SK-N-SH (cell line): ENCODE measurements around the gene HCAR2. TPM values are rescaled to one million over a fixed set of nuclear protein-coding genes. Genes with fewer than 3 reads are reported as not detected.
"Not testable (repeated sequence)": the region's sequence is repeated elsewhere in the genome, so short reads cannot be mapped to it uniquely, and the experiment has no call there.

Source experiments
- CTCF ChIA-PET: fragments of 300-600, 350-600 bp; formaldehyde crosslinking; extraction: SDS; loops from one replicate; lab custom pipeline; 2021; lab: Yijun Ruan, JAX
- POLR2A ChIA-PET: fragments of 350-600 bp; sonication (Branson Sonifier 250); formaldehyde crosslinking; extraction: SDS; loops from one replicate; lab custom pipeline; 2020; ENCODE audit warnings: antibody characterized with exemption, inconsistent platforms; lab: Yijun Ruan, JAX
- DNase-seq: peaks from one replicate; pipeline ENCODE4 v3.0.0; 2012
- H2AFZ ChIP-seq: fragments of 200-600 bp; sonication (generic); 2 replicates; pipeline ENCODE4 v1.8.1; 2016; ENCODE audit warnings: antibody characterized with exemption, mild to moderate bottlenecking, low read depth
- H3F3A ChIP-seq: fragments of 200-600 bp; sonication (generic); replicated peaks from 2 replicates; pipeline ENCODE3; 2016; ENCODE audit warnings: antibody characterized with exemption, mild to moderate bottlenecking; ENCODE audit not compliant: insufficient read depth
- H3K27ac ChIP-seq, 2 experiments: fragments of 200-500 bp in 1 of 2; fragments of 200-600 bp in 1 of 2; sonication (Bioruptor generic) in 1 of 2; sonication (generic), shearing (Covaris generic) in 1 of 2; 2 replicates each; pipeline versions ENCODE4 v1.5.1 to v1.6.1; 2014 to 2016; ENCODE audit warnings: low read depth in 2 of 2, inconsistent platforms in 1 of 2, low read length in 1 of 2, mild to moderate bottlenecking in 1 of 2, mixed read lengths in 1 of 2
- H3K27me3 ChIP-seq: fragments of 200-600 bp; sonication (generic), shearing (Covaris generic); 2 replicates; pipeline ENCODE4 v1.6.1; 2016; ENCODE audit warnings: mixed run types; ENCODE audit not compliant: insufficient read depth
- H3K36me3 ChIP-seq, 2 experiments: fragments of 200-500 bp in 1 of 2; fragments of 200-600 bp in 1 of 2; sonication (Bioruptor generic) in 1 of 2; sonication (generic) in 1 of 2; replicated peaks in 1 of 2; 2 replicates each; pipeline versions ENCODE3 to v1.5.1; 2014 to 2016; ENCODE audit warnings: low read length in 1 of 2, mild to moderate bottlenecking in 1 of 2; ENCODE audit not compliant: insufficient read depth in 2 of 2, control insufficient read depth in 1 of 2
- H3K4me1 ChIP-seq, 2 experiments: fragments of 200-500 bp in 1 of 2; fragments of 200-600 bp in 1 of 2; sonication (Bioruptor generic) in 1 of 2; sonication (generic), shearing (Covaris generic) in 1 of 2; 2 replicates each; pipeline versions ENCODE4 v1.5.1 to v1.6.1; 2014 to 2016; ENCODE audit warnings: low read depth in 1 of 2, low read length in 1 of 2, mixed run types in 1 of 2; ENCODE audit not compliant: insufficient read depth in 2 of 2, control insufficient read depth in 1 of 2
- H3K4me2 ChIP-seq: fragments of 200-600 bp; sonication (generic), shearing (Covaris generic); 2 replicates; pipeline ENCODE4 v1.6.1; 2017; ENCODE audit warnings: mixed run types
- H3K4me3 ChIP-seq, 2 experiments: fragments of 200-500 bp in 1 of 2; fragments of 200-600 bp in 1 of 2; sonication (Bioruptor generic) in 1 of 2; sonication (generic), shearing (Covaris generic) in 1 of 2; 2 replicates each; pipeline versions ENCODE4 v1.5.1 to v1.8.1; 2014 to 2016; ENCODE audit warnings: low read depth in 2 of 2, inconsistent platforms in 1 of 2, low read length in 1 of 2, mild to moderate bottlenecking in 1 of 2, mixed read lengths in 1 of 2, moderate library complexity in 1 of 2
- H3K79me2 ChIP-seq: fragments of 200-600 bp; sonication (generic); 2 replicates; pipeline ENCODE4 v1.8.1; 2017; ENCODE audit warnings: mild to moderate bottlenecking; ENCODE audit not compliant: insufficient read depth
- H3K9ac ChIP-seq: fragments of 200-600 bp; sonication (generic); 2 replicates; pipeline ENCODE4 v1.6.1; 2017; ENCODE audit warnings: mixed run types
- H3K9me2 ChIP-seq: fragments of 200-600 bp; sonication (generic); 2 replicates; pipeline ENCODE4 v1.6.1; 2017; ENCODE audit warnings: mixed run types
- H3K9me3 ChIP-seq: fragments of 200-600 bp; sonication (generic); 2 replicates; pipeline ENCODE4 v1.6.1; 2017; ENCODE audit warnings: mixed run types, mild to moderate bottlenecking, moderate library complexity
- H4K20me1 ChIP-seq: fragments of 200-600 bp; sonication (generic); 2 replicates; pipeline ENCODE4 v1.6.1; 2017; ENCODE audit warnings: mild to moderate bottlenecking, mixed run types; ENCODE audit not compliant: insufficient read depth
- EP300 ChIP-seq, 2 experiments: IDR thresholded peaks; 2 replicates each; pipeline versions ENCODE4 v1.4.0 to v1.6.1; 2012; ENCODE audit warnings: borderline replicate concordance in 1 of 2, low read depth in 1 of 2, low read length in 1 of 2
- JUND ChIP-seq: IDR thresholded peaks from 2 replicates; pipeline ENCODE4 v1.4.0; 2012
- NFIC ChIP-seq: IDR thresholded peaks from 2 replicates; pipeline ENCODE4 v1.4.0; 2012; ENCODE audit warnings: borderline replicate concordance
- NRF1 ChIP-seq: IDR thresholded peaks from 2 replicates; pipeline ENCODE4 v1.6.1; 2012; ENCODE audit warnings: low read depth, mild to moderate bottlenecking, low read length
- POLR2AphosphoS5 ChIP-seq: IDR thresholded peaks from 2 replicates; pipeline ENCODE4 v1.6.1; 2012; ENCODE audit warnings: low read depth, low read length
- RFX5 ChIP-seq: IDR thresholded peaks from 2 replicates; pipeline ENCODE4 v1.6.1; 2012; ENCODE audit warnings: mild to moderate bottlenecking, improper control_type of control experiment, low read length
- RXRA ChIP-seq: IDR thresholded peaks from 2 replicates; pipeline ENCODE4 v1.4.0; 2012; ENCODE audit warnings: low read depth, mild to moderate bottlenecking, borderline replicate concordance
- SIN3A ChIP-seq: IDR thresholded peaks from 2 replicates; pipeline ENCODE4 v1.6.1; 2012; ENCODE audit warnings: low read depth, mild to moderate bottlenecking, low read length, moderate library complexity, borderline replicate concordance
- TEAD4 ChIP-seq: IDR thresholded peaks from 2 replicates; pipeline ENCODE4 v1.4.0; 2012; ENCODE audit warnings: mild to moderate bottlenecking, borderline replicate concordance; ENCODE audit not compliant: insufficient read depth
- USF1 ChIP-seq: IDR thresholded peaks from 2 replicates; pipeline ENCODE4 v1.4.0; 2012; ENCODE audit warnings: low read depth, borderline replicate concordance
- whole genome bisulfite sequencing: methylation state at CpG from one replicate; pipeline ENCODE4 v1.1.6; 2017; ENCODE audit warnings: low lambda C conversion rate; 5-methylcytosine and 5-hydroxymethylcytosine counted together
- polyA plus RNA-seq, 3 experiments: library from polyadenylated mRNA; depleted of rRNA; stranded (reverse); fragments of >200 nt; gene quantifications; 2 replicates each; pipeline ENCODE4 v1.2.3, GENCODE V29; 2012
- TF ChIP-seq, protein P1 (sequence below): IDR thresholded peaks from 2 replicates; pipeline ENCODE4 v1.4.0; 2012; ENCODE audit warnings: low read depth

HCAR2 gene
- polyA plus RNA-seq, 1 of the 3 experiments (the other 2 are of a cell fraction): not detected

DNA sequence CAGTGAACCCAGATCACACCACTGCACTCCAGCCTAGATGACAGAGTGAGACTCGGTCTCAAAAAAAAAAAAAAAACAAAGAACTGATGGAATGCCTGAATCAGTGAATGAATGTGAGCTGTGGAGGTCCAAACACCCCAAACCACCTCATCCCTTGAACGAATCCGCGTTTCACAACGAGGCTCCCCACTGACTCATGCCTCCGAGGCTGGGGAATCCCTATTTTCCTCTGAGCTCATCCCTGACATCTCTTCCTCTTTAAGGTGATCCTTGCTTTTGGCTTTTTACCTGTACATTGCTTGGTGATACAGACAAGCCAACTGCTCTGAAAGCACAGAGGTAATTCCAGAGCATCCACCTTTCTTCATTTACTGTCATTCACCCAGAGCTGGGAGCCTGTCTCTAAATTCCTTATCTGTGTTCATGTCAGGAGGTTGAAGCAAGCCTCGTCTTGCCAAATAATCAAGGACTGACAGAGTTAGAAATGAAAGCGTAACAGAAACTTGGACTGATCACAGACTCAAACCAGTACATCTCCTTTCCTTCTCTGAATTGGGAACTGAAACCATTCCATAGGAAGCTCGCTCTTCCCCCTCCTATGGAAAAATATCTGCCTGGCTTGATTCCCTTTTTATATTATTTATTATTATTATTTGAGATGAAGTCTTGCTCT, 3.0 kb downstream of the HCAR2 start:
- DNase-seq, H3K9me2 ChIP-seq, H3K4me2 ChIP-seq, H3K79me2 ChIP-seq, H3K4me3 ChIP-seq, H4K20me1 ChIP-seq, H3K9me3 ChIP-seq, POLR2A ChIA-PET, H2AFZ ChIP-seq, H3K36me3 ChIP-seq, H3K9ac ChIP-seq, H3K27ac ChIP-seq, H3K27me3 ChIP-seq, H3F3A ChIP-seq, H3K4me1 ChIP-seq: not testable (repeated sequence)
- WGBS: 75% methylated on average over 1 of the region's 9 CpGs
- CTCF ChIA-PET: interaction anchor here (0.6 kb wide), 1 partner anchor 50 kb away, joined by 3 read pairs; no protein-coding TSS in a partner anchor

DNA sequence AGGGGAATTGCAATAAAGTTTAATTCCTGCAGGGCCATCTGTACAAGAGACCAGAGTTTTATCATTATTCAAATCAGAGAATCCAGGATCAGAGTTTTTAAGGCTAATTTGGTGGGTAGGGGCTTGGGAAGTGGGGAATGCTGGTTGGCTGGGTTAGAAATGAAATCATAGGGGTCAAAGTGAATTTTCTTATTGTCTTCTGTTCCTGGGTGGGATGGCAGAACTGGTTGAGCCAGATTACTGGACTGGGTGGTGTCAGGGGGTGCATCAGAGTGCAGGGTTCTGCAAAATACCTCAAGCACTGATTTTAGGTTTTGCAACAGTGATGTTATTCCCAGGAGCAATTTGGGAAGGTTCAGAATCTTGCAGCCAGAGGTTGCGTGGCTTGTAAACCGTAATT, 6.2 kb downstream of the HCAR2 start:
- H3K36me3 ChIP-seq, H3K79me2 ChIP-seq, H3K4me3 ChIP-seq, POLR2A ChIA-PET, H2AFZ ChIP-seq, H3F3A ChIP-seq, H3K9ac ChIP-seq, H3K9me2 ChIP-seq, H3K9me3 ChIP-seq, H3K27me3 ChIP-seq, H3K4me1 ChIP-seq, H3K27ac ChIP-seq, DNase-seq, H3K4me2 ChIP-seq, CTCF ChIA-PET, H4K20me1 ChIP-seq: not testable (repeated sequence)
- WGBS: 94% methylated on average over 2 of the region's 2 CpGs

GRCh38 chr12:122691566-122691965, 11.6 kb downstream of the HCAR2 start:
- Histone ChIP-seq H3K27ac (no peak overlapping the region), H3K4me1 (no peaks in the 10 kb centered on the region), H3K4me3 (no peak overlapping the region), H3F3A (no peaks in the 10 kb centered on the region), H3K9me2 (no peaks in the 10 kb centered on the region), H3K9me3 (no peaks in the 10 kb centered on the region), H3K79me2 (no peaks in the 10 kb centered on the region), H2AFZ (no peak overlapping the region), H3K36me3 (no peaks in the 10 kb centered on the region), H3K9ac (no peak overlapping the region), H4K20me1 (no peaks in the 10 kb centered on the region), H3K4me2 (no peak overlapping the region), H3K27me3 (no peaks in the 10 kb centered on the region)
- DNase-seq: no peak
- 74% methylated on average over 3 of the region's 3 CpGs for WGBS
- CTCF ChIA-PET: no interaction called here
- TF ChIP-seq RFX5 (no peak), USF1 (no peak), NFIC (no peak), POLR2AphosphoS5 (no peak), TEAD4 (no peak), NRF1 (no peak), SIN3A (no peak), JUND (no peak), RXRA (no peak), EP300 (IDR thresholded peaks at IDR 0.05; ENCODE audit: borderline replicate concordance in 1 of 2, low read depth in 1 of 2, low read length in 1 of 2) (no peak)
- TF ChIP-seq, protein P1, sequence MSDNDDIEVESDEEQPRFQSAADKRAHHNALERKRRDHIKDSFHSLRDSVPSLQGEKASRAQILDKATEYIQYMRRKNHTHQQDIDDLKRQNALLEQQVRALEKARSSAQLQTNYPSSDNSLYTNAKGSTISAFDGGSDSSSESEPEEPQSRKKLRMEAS: no peak
- POLR2A ChIA-PET: no interaction called here
